GM18867 (cell line): Measurements from ENCODE around the gene SLC16A6.
"Not testable (repeated sequence)": the region's sequence is repeated elsewhere in the genome, so short reads cannot be mapped to it uniquely, and the experiment has no call there.

Experiments used
- ATAC-seq: cut with Tn5 transposase; IDR thresholded peaks from one replicate; pipeline ENCODE4 v1.9.1; 2021; ENCODE audit warnings: mild to moderate bottlenecking, moderate library complexity; ENCODE audit not compliant: unreplicated experiment

Gene SLC16A6

GRCh38 chr17:68253426-68253825, 37.5 kb downstream of the SLC16A6 start:
- ATAC-seq: not testable (repeated sequence)

DNA sequence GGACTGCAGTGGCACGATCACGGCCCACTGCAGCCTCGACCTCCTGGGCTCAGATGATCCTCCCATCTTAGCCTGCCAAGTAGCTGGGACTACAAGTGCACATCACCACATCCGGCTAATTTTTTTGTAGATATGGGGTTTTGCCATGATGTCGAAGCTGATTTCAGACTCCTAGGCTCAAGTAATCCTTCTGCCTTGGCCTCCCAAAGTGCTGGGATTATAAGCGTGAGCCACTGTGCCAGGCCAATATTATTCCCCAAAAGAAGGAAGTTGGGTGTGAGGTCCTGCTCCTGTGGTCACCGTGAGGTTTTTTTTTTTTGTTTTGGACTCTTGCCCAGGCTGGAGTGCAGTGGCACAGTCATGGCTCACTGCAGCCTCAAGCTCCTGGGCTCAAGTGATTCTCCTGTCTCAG, 41.6 kb downstream of the SLC16A6 start:
- no peak for ATAC-seq

DNA sequence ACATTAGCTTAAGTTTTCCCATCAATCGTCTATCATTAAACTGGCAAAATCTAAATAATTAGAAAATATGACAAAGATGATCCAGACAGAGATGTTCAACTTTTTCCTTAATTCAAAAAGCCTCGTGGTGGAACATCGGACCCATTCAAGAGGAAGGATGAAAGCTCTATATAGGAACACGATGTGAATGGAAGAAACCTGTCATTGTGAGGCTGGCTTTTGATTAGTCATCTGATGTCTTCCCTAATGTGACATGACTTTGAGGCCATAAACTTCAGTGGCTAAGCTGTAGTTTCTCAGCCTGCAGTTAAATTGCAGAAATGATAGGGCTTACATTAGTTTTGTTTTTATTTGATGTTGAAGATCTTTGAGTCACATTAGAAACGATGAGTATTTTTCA, 42.0 kb downstream of the SLC16A6 start:
- ATAC-seq: no peak

DNA sequence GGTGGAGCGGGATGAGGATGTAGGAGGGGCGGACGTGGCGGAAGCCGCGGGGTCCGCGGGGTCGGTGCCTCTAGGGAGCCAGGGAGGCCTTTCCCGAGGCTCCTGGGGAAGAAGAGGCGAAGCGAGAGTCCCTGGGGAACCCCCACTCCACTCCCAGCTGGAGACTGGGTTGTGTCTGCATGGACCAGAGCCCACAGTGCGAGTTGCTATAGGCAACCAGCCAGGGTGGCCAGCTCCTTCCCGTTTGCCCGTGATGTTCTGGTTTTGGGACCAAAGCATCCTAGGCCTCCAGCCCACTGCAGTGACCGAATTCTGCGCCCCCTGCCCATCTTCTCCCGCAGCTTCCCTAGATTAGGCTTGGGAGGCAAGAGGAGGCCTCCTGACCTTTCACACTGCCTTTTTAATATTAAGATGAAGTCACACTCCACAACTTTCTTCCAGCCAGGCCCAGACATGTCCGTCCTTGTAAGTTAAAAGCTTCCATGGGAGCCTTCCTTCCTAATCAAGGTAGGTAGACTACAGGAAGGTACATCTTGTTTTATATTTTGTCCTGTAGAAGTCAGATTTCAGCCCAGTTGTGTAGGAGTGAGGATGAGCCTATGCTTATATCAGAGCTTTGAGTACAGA, 42.6 kb downstream of the SLC16A6 start:
- peak; percentile 28 for ATAC-seq

DNA sequence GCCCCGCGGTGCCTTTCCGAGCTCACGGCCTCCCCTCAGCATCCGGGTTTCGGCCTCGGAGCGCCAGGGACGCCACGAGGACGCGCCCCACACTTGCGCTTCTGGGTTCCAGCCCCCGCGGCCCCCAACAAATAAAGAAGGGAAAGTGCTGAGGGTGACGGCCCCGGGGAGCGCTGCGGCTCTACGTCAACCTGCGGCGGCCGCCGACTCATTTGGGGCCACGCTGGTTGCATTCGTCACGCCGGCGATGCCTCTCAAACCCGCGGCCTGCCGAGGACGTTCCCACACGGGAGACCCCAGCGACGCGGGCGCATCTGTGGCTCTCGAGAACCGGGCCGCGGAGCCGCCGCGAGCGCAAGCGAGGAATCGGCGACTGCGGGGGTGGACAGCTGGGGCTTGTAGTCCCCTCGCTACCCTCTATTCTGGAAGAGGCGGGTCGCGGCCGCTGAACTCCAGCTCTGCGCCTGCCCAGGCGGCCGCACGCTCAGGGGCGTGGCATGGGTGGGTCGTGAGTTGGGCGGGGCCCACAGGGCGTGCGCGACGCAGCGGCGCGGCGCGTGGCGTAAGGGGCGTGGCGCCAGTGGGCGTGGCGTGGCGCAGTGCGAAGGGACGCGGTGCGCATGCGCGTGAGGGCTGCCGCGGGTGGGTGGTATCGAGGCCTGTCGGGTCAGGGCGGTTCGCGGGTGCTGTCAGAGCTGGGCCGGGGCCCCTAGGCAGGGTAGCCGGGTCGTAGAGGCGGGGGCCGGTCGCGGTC, 43.3 kb downstream of the SLC16A6 start, which contains the start of gene AMZ2:
Gene AMZ2, plus strand, starts transcription at position 599 of the 754 bp plus-strand sequence. CDS start 2,145 bp downstream, outside the sequence.
- ATAC-seq: peak; percentile 87

- ATAC-seq: no peak
Measured at GRCh38 chr17:68246271-68247028, 44.5 kb downstream of the SLC16A6 start.

GRCh38 chr17:68239632-68240366, 51.1 kb downstream of the SLC16A6 start:
- ATAC-seq: no peak

DNA sequence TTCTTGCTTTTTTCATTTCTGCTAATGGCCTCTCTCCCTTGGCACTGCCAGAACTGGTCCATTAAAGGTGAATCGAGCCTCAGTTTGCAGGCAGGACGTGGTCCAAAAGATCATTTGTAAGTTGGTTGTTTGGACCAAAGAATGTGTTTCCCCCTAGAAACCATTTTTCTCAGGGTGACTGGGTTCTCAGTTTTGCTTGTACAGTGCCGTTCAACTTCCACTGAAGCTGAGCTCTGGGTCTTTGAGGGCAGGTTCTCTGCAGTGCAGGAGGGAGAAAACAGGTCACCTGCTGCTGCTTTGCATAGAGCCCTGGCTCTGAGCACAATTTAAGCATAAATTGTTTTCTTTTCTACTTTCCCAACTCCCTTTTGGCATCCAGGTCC, 52.1 kb downstream of the SLC16A6 start:
- peak; percentile 30 for ATAC-seq

- peak; percentile 1 for ATAC-seq
Measured at GRCh38 chr17:68238164-68238870, 52.6 kb downstream of the SLC16A6 start.

DNA sequence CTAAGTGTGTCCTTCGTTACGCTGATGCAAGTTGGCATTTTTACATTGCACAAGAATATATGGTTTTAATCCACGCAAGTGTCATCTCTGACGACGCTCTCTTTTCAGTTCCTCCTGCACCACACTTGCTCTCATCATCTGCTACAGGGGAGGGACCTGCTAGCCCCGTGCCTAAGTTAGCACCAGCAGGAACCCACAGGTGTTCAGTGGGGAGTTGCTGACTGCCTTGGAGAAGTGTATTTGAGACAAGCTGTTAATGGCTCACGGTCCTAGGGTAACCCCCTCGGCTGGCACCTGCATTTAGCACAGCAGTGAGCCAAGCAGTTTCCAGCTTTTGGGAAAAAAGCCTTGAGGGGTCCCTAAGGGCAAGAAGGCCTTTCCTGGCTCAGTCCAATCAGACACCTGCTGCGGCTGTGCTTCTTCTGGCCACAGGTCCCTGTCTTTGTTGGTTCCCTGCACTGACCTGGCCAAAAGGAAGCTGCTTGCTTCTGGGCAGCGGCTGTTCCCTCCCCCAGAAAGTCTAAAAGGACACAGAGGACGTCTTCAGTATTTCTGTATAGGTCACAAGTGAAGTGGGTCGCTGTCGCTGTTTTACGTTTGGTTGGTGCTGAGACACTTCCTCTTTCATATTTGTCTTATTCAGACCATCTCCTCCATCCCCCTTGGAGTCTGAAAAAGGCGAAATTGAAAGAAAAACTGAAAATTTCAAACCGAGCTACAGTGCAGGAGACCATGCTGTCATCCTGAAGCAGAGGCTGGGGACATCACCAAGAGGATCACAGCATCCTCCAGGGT, 53.4 kb downstream of the SLC16A6 start:
- ATAC-seq: peak; percentile 70

DNA sequence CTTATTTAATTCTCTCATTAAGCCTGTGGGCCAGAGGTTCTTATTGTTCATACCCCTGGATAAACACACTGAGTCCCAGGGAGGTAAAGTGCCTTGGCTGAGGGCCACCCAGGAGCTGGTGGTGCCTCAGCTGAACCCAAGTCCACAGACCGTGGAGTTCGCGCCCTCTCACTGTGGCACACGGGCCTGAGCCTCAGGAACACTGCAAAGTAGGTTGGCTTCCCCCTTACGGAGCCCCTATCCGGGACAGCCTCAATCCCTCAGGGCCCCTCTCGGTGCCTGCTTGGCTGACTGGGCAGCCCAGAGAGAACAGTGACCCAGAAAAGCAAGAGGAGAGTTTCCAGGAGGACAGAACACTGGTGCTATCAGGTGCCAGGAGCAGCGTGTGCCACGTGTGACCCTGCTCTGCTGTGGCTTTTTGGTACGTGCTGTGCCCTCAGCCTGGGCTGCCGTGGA, 55.6 kb downstream of the SLC16A6 start:
- ATAC-seq: not testable (repeated sequence)

- peak; percentile 45 for ATAC-seq
Measured at GRCh38 chr17:68234726-68235335, 56.1 kb downstream of the SLC16A6 start.

GRCh38 chr17:68232741-68233140, 58.2 kb downstream of the SLC16A6 start:
- ATAC-seq: not testable (repeated sequence)

DNA sequence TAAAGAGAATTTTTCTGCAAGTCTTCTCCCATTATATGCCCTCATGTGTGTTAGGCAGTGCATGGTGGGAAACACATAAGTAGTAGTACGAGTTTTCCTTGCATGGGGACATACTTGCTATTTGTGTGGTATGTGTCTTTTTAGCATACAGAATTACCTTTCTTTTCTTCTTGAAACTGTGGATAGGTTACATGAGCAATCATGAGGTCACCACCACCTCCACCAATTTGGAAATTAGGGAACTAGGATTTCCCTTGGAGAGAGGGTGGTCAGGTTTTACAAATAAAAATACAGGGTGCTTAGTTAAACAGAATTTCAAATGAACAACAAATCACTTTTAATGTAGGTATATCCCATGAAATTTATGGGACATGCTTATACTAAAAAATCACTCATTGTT, 59.4 kb downstream of the SLC16A6 start:
- no peak for ATAC-seq

GRCh38 chr17:68231131-68231530, 59.8 kb downstream of the SLC16A6 start:
- not testable (repeated sequence) for ATAC-seq

DNA sequence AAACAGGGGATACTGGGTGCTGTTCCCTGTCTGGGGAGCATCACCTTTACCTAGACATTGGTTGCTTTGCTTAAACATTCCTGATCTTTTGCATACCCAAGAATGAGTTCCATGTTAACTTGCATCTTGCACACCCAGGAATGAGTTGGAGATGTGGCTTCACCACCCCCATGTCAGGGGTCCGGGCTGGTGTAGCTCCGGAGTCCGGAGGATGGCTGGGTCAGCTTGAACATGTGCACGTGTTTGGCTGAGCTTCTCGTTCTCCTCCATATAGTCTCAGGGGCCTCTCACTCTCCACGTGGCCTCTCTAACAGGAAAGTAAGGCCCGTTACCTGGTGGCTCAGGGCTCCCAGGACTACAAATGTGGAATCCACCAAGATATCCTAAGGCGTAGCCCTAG, 61.3 kb downstream of the SLC16A6 start:
- ATAC-seq: no peak

GRCh38 chr17:68228817-68229570, 61.9 kb downstream of the SLC16A6 start:
- ATAC-seq: no peak

DNA sequence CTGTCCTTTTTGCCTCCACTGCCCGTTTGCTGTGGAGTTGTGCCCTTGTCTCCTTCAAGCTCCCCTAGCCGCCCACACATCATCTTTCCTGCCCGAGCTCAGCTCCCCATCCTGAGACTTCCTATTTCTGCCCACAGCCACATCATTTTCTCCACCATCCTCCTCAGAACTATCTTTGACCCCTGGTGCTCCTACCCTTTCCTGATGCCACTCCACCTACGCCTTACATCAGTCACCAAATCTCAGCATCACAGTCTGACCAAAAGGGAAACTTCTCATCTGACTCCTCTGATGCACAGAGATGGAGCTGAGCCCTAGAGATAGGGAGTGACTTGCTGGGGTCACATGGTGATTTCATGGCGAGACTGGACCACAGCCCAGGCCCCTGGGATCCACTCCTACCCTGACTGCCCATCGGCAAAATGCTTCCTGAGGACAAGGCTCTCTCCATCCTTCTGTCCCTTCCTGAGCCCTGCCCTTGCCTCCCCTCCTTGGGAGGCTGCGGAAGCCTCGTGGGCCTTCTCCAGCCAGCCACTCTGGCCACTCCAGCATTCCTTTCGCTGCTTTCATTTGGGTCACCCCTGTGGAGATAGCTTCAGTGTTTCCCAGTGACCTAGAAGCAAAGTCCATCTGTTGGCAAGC, 62.8 kb downstream of the SLC16A6 start:
- not testable (repeated sequence) for ATAC-seq
